ENCODE results near the gene SMYD3. TPM values are rescaled to one million over a fixed set of nuclear protein-coding genes. Genes with fewer than 3 reads are reported as not detected.

SMYD3 gene
- total and polyA plus RNA-seq, 9 of the 15 experiments (the other 6 are each of a cell fraction or from before 2014, with no cell fraction given): 128 to 440 (median 197) TPM

GRCh38 chr1:246317332-246318035 is 189.6 kb downstream of the SMYD3 start:
- ATAC-seq: no peak
- H2AFZ ChIP-seq (ENCODE audit: low read depth, low read length): no peak overlapping the region
- H3K4me1 ChIP-seq (replicated peaks in 1 of 2; ENCODE audit: control insufficient read depth in 2 of 2, insufficient read depth in 2 of 2, low read length in 2 of 2): no peaks in the 10 kb centered on the region
- H3K4me3 ChIP-seq: no peak overlapping the region
- H3K36me3 ChIP-seq (ENCODE audit: control insufficient read depth, insufficient read depth, low read length): no peaks in the 10 kb centered on the region
- H3K4me2 ChIP-seq (ENCODE audit: insufficient read depth, low read length): no peak overlapping the region
- H3K9ac ChIP-seq (ENCODE audit: insufficient read depth in 1 of 2, low read depth in 2 of 2, low read length in 2 of 2): no peak overlapping the region
- no peaks in the 10 kb centered on the region for H4K20me1 ChIP-seq (replicated peaks; ENCODE audit: control insufficient read depth, insufficient read depth, low read length)
- no peaks in the 10 kb centered on the region for H3K27me3 ChIP-seq (ENCODE audit: control insufficient read depth in 2 of 2, insufficient read depth in 2 of 2, low read length in 2 of 2)
- in situ Hi-C loops (cut with MboI) (no loop called here), intact Hi-C loops (cut with micrococcal nuclease) (loop anchor here (5.0 kb wide), 1 partner anchor 65 kb away; no protein-coding TSS in a partner anchor)
- ChIA-PET POLR2A (interaction anchor here (1.4 to 2.0 kb wide), 2 partner anchors 11 to 77 kb away, joined by 5 read pairs; no protein-coding TSS in a partner anchor), CTCF (ENCODE audit: low intra/inter-chr PET ratio) (no interaction called here)
- 80% methylated on average over 4 of the region's 4 CpGs for WGBS (ENCODE audit: insufficient coverage, low coverage, missing lambda C conversion rate)
- no peaks in the 10 kb centered on the region for H3K9me3 ChIP-seq (replicated peaks; ENCODE audit: control insufficient read depth, insufficient read depth, low read depth, low read length)
- BruUV-seq (replicated peaks): no TSS peak
- no peak for DNase-seq (ENCODE audit: extremely low read depth in 1 of 4, low spot score in 3 of 4)
- TF ChIP-seq ZNF699 (CRISPR knock-in tag; IDR thresholded peaks at IDR 0.05; ENCODE audit: insufficient replicate concordance) (no peak), NFIX (CRISPR knock-in tag; IDR thresholded peaks at IDR 0.05; ENCODE audit: low read depth) (no peak), STAT6 (CRISPR knock-in tag; IDR thresholded peaks at IDR 0.05) (no peak), KDM4B (IDR thresholded peaks at IDR 0.05; ENCODE audit: borderline replicate concordance in 2 of 2, low read depth in 1 of 2) (no peak), CHD7 (IDR thresholded peaks at IDR 0.05; ENCODE audit: low read depth, low read length) (no peak)
- H3K27ac ChIP-seq (ENCODE audit: extremely low read depth, low read depth, low read length): no peak overlapping the region
- no peaks in the 10 kb centered on the region for H3K79me2 ChIP-seq (ENCODE audit: control insufficient read depth, insufficient read depth, low read length)
- H3K9me1 ChIP-seq (ENCODE audit: control insufficient read depth, insufficient read depth, low read length): no peaks in the 10 kb centered on the region
- FAIRE-seq: no peak

All from K562 (cell line).